ENCODE data around the gene CARD19.

DNA sequence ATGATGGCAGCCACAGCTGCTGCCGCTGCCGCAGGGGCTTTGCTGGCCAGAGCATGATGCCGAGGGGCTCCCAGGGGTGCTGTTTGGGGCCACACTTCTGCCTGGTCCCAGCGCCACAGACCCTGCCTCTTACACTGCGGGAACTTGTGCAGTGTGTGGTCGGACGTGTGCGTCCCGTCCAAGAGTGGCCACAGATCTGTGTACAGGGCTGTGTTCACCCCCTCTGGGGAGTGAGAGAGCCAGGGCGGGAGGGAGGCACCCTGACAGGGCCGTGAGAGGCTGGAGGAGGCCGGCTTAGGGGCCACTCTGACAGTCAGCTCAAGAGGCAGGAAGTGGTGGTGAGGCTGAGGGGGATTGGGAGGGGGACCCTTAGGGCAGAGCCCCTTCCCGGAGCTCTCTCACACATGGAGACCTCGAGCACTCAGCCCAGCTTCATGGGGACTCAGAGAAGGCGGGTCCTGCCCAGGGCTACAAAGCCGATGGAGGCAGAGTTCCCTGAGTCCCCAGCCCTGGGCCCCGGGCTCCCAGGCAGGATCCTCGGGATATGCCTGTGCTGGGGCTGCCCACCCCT, 13.1 kb upstream of the CARD19 start:
- TF ChIP-seq CTCF (IDR thresholded peaks at IDR 0.05) = no peak
- no peak for TF ChIP-seq ZFX (IDR thresholded peaks at IDR 0.05; ENCODE audit: borderline replicate concordance)
